Endothelial cell of umbilical vein (primary cell): ENCODE results near the gene PTGER2.

Experiments used
- EZH2 ChIP-seq: IDR thresholded peaks from 2 replicates; pipeline ENCODE4 v1.6.1; 2012; ENCODE audit warnings: borderline replicate concordance, low read depth, mild to moderate bottlenecking, moderate library complexity, low read length, inconsistent platforms; ENCODE audit not compliant: severe bottlenecking
- FOS ChIP-seq: IDR thresholded peaks from 2 replicates; pipeline ENCODE4 v1.6.1; 2011; ENCODE audit warnings: mild to moderate bottlenecking, low read length, moderate library complexity, borderline replicate concordance; ENCODE audit not compliant: insufficient read depth
- POLR2A ChIP-seq: IDR thresholded peaks from 2 replicates; pipeline ENCODE4 v1.6.1; 2012; ENCODE audit warnings: low read depth, mild to moderate bottlenecking, control low read depth, low read length
- POLR2AphosphoS5 ChIP-seq: IDR thresholded peaks from 2 replicates; pipeline ENCODE4 v1.6.1; 2012; ENCODE audit warnings: low read depth, mild to moderate bottlenecking, control low read depth, low read length, moderate library complexity; ENCODE audit not compliant: insufficient read depth

- TF ChIP-seq POLR2AphosphoS5 (no peak), EZH2 (no peak), POLR2A (no peak), FOS (no peak)
These were observed 4.9 kb downstream of the PTGER2 start for GRCh38 chr14:52318826-52319645.
